ENCODE data around the gene CACHD1.
"Not testable (repeated sequence)": the region's sequence is repeated elsewhere in the genome, so short reads cannot be mapped to it uniquely, and the experiment has no call there.

The CACHD1 gene

DNA sequence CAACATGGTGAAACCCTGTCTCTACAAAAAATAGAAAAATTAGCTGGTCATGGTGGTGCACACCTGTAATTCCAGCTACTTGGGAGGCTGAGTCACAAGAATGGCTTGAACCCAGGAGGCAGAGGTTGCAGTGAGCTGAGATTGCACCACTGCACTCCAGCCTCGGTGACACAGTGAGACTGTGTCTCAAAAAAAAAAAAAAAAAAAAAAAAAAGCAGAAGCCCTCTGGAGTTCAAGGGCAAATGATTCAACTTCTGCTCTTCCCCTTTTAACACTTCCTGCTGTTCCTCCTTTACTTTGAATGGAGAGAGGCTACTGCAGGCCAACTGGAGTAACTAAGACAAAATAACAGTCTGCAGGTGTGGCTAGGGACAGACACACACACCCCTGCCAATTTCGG, 42.3 kb downstream of the CACHD1 start:
- CTCF ChIA-PET: interaction anchor here (0.6 kb wide), 1 partner anchor 74 kb away, joined by 4 read pairs; no protein-coding TSS in a partner anchor

DNA sequence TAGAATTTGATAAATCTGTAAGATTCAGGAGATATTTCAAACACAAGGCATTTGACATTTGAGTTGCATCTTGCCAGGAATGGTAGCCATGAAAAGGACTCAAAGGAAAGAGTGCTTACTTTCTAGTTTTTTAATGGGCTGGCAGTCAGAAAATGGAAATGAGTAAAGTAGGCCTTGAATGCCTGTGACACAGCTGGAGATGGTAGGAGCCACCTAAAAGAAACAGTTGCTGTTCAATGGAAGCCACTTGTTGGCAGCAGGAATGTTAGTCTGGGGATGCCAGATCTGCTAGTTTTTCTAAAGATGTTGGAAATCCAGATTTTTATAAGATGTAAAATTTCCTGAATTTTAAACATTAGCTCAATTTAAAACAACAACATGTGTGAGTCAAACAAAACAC, 43.6 kb downstream of the CACHD1 start:
- no peaks in the 10 kb centered on the region for H3K36me3 ChIP-seq (ENCODE audit: control insufficient read depth in 4 of 4, insufficient read depth in 4 of 4, low read length in 3 of 4)
- POLR2A ChIA-PET: no interaction called here
- no peak overlapping the region for H3K4me3 ChIP-seq (ENCODE audit: control insufficient read depth in 1 of 7, extremely low read depth in 1 of 7, insufficient read depth in 4 of 7, low read depth in 2 of 7, low read length in 6 of 7)
- peaks cover 4 to 23% (median 11%) of the 10 kb centered on the region in 4 experiments for H3K4me1 ChIP-seq (ENCODE audit: control extremely low read depth in 1 of 4, control insufficient read depth in 4 of 4, insufficient read depth in 4 of 4, low read length in 3 of 4)
- CTCF ChIA-PET: interaction anchor here (1.1 to 1.8 kb wide), 2 partner anchors 29 to 35 kb away, joined by 3 to 5 read pairs; no protein-coding TSS in a partner anchor
- no peaks in the 10 kb centered on the region for H3K9me3 ChIP-seq (ENCODE audit: control extremely low read depth in 1 of 5, control insufficient read depth in 4 of 5, insufficient read depth in 2 of 5, low read depth in 1 of 5, low read length in 4 of 5)
- H3K27ac ChIP-seq (ENCODE audit: insufficient read depth in 1 of 2, low read depth in 1 of 2, low read length in 2 of 2, poor library complexity in 1 of 2, severe bottlenecking in 2 of 2): no peak overlapping the region
- H3K27me3 ChIP-seq (replicated peaks in 2 of 5; ENCODE audit: control insufficient read depth in 4 of 5, insufficient read depth in 5 of 5, low read length in 4 of 5): no peaks in the 10 kb centered on the region
- no peak for DNase-seq

More for the DNA sequence above, 42.3 kb downstream of the CACHD1 start:
- WGBS (ENCODE audit: insufficient coverage): 6% methylated on average over 2 of the region's 2 CpGs
- Histone ChIP-seq H3K4me1 (ENCODE audit: control extremely low read depth in 1 of 4, control insufficient read depth in 4 of 4, insufficient read depth in 4 of 4, low read length in 3 of 4) (peaks cover 4 to 23% (median 11%) of the 10 kb centered on the region in 4 experiments), H3K27ac (ENCODE audit: insufficient read depth in 1 of 2, low read depth in 1 of 2, low read length in 2 of 2, poor library complexity in 1 of 2, severe bottlenecking in 2 of 2) (peak overlapping the region in 1 of 2 experiments; percentile 29)
- DNase-seq: peak; percentile 28 to 76 (median 69)
- POLR2A ChIA-PET; H3K27me3 ChIP-seq (replicated peaks in 2 of 5; ENCODE audit: control insufficient read depth in 4 of 5, insufficient read depth in 5 of 5, low read length in 4 of 5); H3K36me3 ChIP-seq (ENCODE audit: control insufficient read depth in 4 of 4, insufficient read depth in 4 of 4, low read length in 3 of 4); H3K4me3 ChIP-seq (ENCODE audit: control insufficient read depth in 1 of 7, extremely low read depth in 1 of 7, insufficient read depth in 4 of 7, low read depth in 2 of 7, low read length in 6 of 7); H3K9me3 ChIP-seq (ENCODE audit: control extremely low read depth in 1 of 5, control insufficient read depth in 4 of 5, insufficient read depth in 2 of 5, low read depth in 1 of 5, low read length in 4 of 5): not testable (repeated sequence)

DNA sequence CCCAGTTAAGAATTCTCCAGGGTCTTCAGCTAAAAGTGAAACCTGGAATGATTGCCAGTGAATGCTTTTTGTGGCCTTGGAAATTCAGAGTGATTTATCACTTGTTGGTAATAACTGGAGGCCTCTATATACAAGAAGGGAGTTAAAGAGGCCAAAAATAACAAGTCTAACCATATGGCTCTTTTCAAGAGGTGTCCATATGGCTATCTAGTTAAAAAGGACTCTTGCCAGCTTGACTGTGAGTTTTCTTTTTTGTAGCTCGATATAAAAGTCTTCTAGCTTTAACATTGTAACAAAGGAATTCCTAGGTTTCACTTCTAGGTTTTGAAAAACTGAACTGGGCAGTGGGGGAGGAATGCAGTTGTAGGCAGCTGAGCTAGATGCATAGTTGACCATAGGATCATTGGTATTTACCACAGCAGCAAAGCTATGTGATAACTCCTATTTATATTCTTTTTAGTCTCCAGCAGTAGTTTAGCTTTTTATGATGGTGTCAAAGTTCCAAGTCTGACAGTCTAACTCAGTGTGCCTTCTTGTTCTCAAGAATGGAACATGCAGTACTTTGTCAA, 44.4 kb downstream of the CACHD1 start:
- Histone ChIP-seq H3K27me3 (replicated peaks in 2 of 5; ENCODE audit: control insufficient read depth in 4 of 5, insufficient read depth in 5 of 5, low read length in 4 of 5) (no peaks in the 10 kb centered on the region), H3K27ac (ENCODE audit: insufficient read depth in 1 of 2, low read depth in 1 of 2, low read length in 2 of 2, poor library complexity in 1 of 2, severe bottlenecking in 2 of 2) (peak overlapping the region; percentile 26 to 28), H3K36me3 (ENCODE audit: control insufficient read depth in 4 of 4, insufficient read depth in 4 of 4, low read length in 3 of 4) (no peaks in the 10 kb centered on the region), H3K4me1 (ENCODE audit: control extremely low read depth in 1 of 4, control insufficient read depth in 4 of 4, insufficient read depth in 4 of 4, low read length in 3 of 4) (peaks cover 4 to 23% (median 11%) of the 10 kb centered on the region in 4 experiments), H3K4me3 (ENCODE audit: control insufficient read depth in 1 of 7, extremely low read depth in 1 of 7, insufficient read depth in 4 of 7, low read depth in 2 of 7, low read length in 6 of 7) (peak overlapping the region in 4 of 7 experiments; percentile 4 to 53 (median 36)), H3K9me3 (ENCODE audit: control extremely low read depth in 1 of 5, control insufficient read depth in 4 of 5, insufficient read depth in 2 of 5, low read depth in 1 of 5, low read length in 4 of 5) (no peaks in the 10 kb centered on the region)
- ChIA-PET POLR2A (no interaction called here), CTCF (interaction anchor here (1.8 kb wide), 1 partner anchor 29 kb away, joined by 5 read pairs; no protein-coding TSS in a partner anchor)
- DNase-seq: peak in 2 of 3 donors; percentile 12 to 18
- WGBS (ENCODE audit: insufficient coverage): 0% methylated on average over 1 of the region's 1 CpG

DNA sequence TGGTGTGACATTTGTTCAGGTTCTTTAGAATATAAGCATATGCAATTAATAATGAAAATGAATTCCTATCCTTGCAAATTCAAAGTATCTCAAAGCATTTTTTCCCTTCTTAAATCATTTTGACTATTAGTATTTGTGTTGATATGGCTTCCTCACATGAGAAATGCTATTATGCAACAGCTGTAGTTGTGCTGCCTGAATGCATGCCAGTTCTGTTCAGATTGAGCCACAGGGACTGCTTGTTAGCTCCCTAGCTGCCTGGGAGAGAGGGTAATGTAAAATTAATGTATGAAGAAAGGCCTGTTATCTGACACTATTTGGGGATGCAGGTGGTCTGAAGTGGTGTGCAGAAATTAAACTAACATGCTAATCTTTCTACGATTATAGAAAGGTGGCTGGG, 45.5 kb downstream of the CACHD1 start:
- Histone ChIP-seq H3K4me1 (ENCODE audit: control extremely low read depth in 1 of 4, control insufficient read depth in 4 of 4, insufficient read depth in 4 of 4, low read length in 3 of 4) (peaks cover 4 to 23% (median 11%) of the 10 kb centered on the region in 4 experiments), H3K4me3 (ENCODE audit: control insufficient read depth in 1 of 7, extremely low read depth in 1 of 7, insufficient read depth in 4 of 7, low read depth in 2 of 7, low read length in 6 of 7) (no peak overlapping the region), H3K27me3 (replicated peaks in 2 of 5; ENCODE audit: control insufficient read depth in 4 of 5, insufficient read depth in 5 of 5, low read length in 4 of 5) (no peaks in the 10 kb centered on the region), H3K9me3 (ENCODE audit: control extremely low read depth in 1 of 5, control insufficient read depth in 4 of 5, insufficient read depth in 2 of 5, low read depth in 1 of 5, low read length in 4 of 5) (no peaks in the 10 kb centered on the region), H3K36me3 (ENCODE audit: control insufficient read depth in 4 of 4, insufficient read depth in 4 of 4, low read length in 3 of 4) (no peaks in the 10 kb centered on the region), H3K27ac (ENCODE audit: insufficient read depth in 1 of 2, low read depth in 1 of 2, low read length in 2 of 2, poor library complexity in 1 of 2, severe bottlenecking in 2 of 2) (no peak overlapping the region)
- no peak for DNase-seq
- CTCF ChIA-PET: no interaction called here
- 100% methylated on average over 1 of the region's 1 CpG for WGBS (ENCODE audit: insufficient coverage)
- POLR2A ChIA-PET: no interaction called here

DNA sequence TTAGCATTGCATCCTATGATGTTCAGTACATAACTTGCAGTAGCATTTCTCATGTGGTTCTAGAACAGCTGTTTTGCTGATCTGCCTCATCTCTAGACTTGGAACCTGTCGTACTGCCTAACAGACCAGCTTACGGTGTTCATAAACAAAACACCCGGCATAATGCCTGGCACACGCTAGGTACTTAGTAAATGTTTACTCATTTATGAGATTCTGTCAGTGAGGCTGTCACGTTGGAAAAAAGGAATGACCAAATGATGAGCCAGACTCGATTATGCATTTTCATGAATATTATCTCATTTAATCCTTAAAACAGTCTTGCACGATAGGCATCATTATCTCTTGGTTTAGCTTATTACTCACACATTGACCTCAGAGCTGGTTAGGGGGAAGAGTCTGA, 46.4 kb downstream of the CACHD1 start:
- Histone ChIP-seq H3K27ac (ENCODE audit: insufficient read depth in 1 of 2, low read depth in 1 of 2, low read length in 2 of 2, poor library complexity in 1 of 2, severe bottlenecking in 2 of 2) (no peak overlapping the region), H3K4me1 (ENCODE audit: control extremely low read depth in 1 of 4, control insufficient read depth in 4 of 4, insufficient read depth in 4 of 4, low read length in 3 of 4) (peaks cover 1 to 19% (median 7%) of the 10 kb centered on the region in 4 experiments), H3K9me3 (ENCODE audit: control extremely low read depth in 1 of 5, control insufficient read depth in 4 of 5, insufficient read depth in 2 of 5, low read depth in 1 of 5, low read length in 4 of 5) (no peaks in the 10 kb centered on the region), H3K4me3 (ENCODE audit: control insufficient read depth in 1 of 7, extremely low read depth in 1 of 7, insufficient read depth in 4 of 7, low read depth in 2 of 7, low read length in 6 of 7) (no peak overlapping the region), H3K36me3 (ENCODE audit: control insufficient read depth in 4 of 4, insufficient read depth in 4 of 4, low read length in 3 of 4) (no peaks in the 10 kb centered on the region), H3K27me3 (replicated peaks in 2 of 5; ENCODE audit: control insufficient read depth in 4 of 5, insufficient read depth in 5 of 5, low read length in 4 of 5) (no peaks in the 10 kb centered on the region)
- ChIA-PET CTCF (no interaction called here), POLR2A (no interaction called here)
- 96% methylated on average over 6 of the region's 7 CpGs for WGBS (ENCODE audit: insufficient coverage)
- no peak for DNase-seq

DNA sequence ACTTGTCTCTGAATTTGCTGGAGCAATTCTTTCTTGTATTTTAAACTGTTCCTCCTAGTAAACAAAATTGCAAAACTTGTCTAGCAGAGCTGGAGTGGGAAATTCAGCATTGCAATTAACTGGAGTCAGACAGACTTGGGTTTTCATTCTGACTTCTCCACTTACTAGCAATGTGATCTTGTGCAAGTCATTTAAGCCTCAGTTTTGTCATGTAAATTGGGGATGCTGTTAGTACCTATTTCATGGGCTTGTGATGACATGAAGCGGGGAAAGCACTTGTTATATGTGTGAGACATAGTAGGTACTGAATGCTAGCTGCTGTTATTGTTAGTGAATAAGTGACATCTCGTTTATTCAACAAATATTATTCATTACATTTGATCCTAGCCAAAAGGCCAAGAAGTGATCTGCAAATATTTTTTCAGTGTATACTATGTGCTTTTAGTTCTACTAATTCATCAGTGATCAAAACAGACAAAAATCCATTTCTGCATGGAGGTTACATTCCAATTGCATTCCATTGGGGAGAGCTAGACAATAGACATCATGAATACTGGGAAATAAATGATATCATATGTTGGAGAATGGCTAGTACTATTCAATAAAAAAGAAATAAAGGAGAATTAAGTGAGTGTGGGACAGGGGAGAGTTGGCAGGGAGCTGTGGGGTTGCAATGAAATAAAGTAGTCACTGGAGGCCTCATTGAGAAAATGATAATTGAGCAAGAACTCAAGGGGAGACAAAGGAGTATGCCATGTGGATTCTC, 47.1 kb downstream of the CACHD1 start:
- peaks cover 0 to 17% (median 5%) of the 10 kb centered on the region in 4 experiments for H3K4me1 ChIP-seq (ENCODE audit: control extremely low read depth in 1 of 4, control insufficient read depth in 4 of 4, insufficient read depth in 4 of 4, low read length in 3 of 4)

DNA sequence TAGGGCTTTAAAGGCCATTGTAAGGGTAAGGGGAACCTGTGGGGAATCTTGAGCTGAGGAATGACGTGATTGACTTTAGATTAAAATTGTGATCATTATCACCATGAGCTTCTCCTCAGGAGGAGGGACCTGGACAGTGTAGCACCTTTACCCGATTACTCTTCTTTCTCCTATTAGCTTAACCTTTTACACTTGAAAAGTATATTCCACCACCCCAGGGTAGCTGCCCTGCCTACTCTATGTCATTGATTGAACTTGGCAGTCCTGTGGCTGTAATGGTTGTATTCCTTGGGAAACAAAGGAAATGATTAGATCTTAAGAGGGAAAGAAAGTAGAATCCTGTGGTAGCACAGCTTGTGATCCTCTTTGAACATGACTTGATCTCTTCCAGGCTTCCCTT, 47.7 kb downstream of the CACHD1 start:
- Histone ChIP-seq H3K4me3 (ENCODE audit: control insufficient read depth in 1 of 7, extremely low read depth in 1 of 7, insufficient read depth in 4 of 7, low read depth in 2 of 7, low read length in 6 of 7) (no peak overlapping the region), H3K27me3 (replicated peaks in 2 of 5; ENCODE audit: control insufficient read depth in 4 of 5, insufficient read depth in 5 of 5, low read length in 4 of 5) (no peaks in the 10 kb centered on the region), H3K27ac (ENCODE audit: insufficient read depth in 1 of 2, low read depth in 1 of 2, low read length in 2 of 2, poor library complexity in 1 of 2, severe bottlenecking in 2 of 2) (no peak overlapping the region), H3K36me3 (ENCODE audit: control insufficient read depth in 4 of 4, insufficient read depth in 4 of 4, low read length in 3 of 4) (no peaks in the 10 kb centered on the region), H3K4me1 (ENCODE audit: control extremely low read depth in 1 of 4, control insufficient read depth in 4 of 4, insufficient read depth in 4 of 4, low read length in 3 of 4) (peaks cover 0 to 12% (median 3%) of the 10 kb centered on the region in 4 experiments), H3K9me3 (ENCODE audit: control extremely low read depth in 1 of 5, control insufficient read depth in 4 of 5, insufficient read depth in 2 of 5, low read depth in 1 of 5, low read length in 4 of 5) (no peaks in the 10 kb centered on the region)
- 100% methylated on average over 2 of the region's 2 CpGs for WGBS (ENCODE audit: insufficient coverage)
- no peak for DNase-seq
- POLR2A ChIA-PET: interaction anchor here (0.7 kb wide), 2 partner anchors 11 to 1432 kb away, joined by 6 to 7 read pairs; no protein-coding TSS in a partner anchor
- CTCF ChIA-PET: interaction anchor here (0.6 to 0.8 kb wide), 2 partner anchors 11 to 17 kb away, joined by 3 read pairs; no protein-coding TSS in a partner anchor

More for the DNA sequence above, 47.1 kb downstream of the CACHD1 start:
- Histone ChIP-seq H3K27ac (ENCODE audit: insufficient read depth in 1 of 2, low read depth in 1 of 2, low read length in 2 of 2, poor library complexity in 1 of 2, severe bottlenecking in 2 of 2) (no peak overlapping the region), H3K9me3 (ENCODE audit: control extremely low read depth in 1 of 5, control insufficient read depth in 4 of 5, insufficient read depth in 2 of 5, low read depth in 1 of 5, low read length in 4 of 5) (no peaks in the 10 kb centered on the region), H3K36me3 (ENCODE audit: control insufficient read depth in 4 of 4, insufficient read depth in 4 of 4, low read length in 3 of 4) (no peaks in the 10 kb centered on the region), H3K4me3 (ENCODE audit: control insufficient read depth in 1 of 7, extremely low read depth in 1 of 7, insufficient read depth in 4 of 7, low read depth in 2 of 7, low read length in 6 of 7) (no peak overlapping the region), H3K27me3 (replicated peaks in 2 of 5; ENCODE audit: control insufficient read depth in 4 of 5, insufficient read depth in 5 of 5, low read length in 4 of 5) (no peaks in the 10 kb centered on the region)
- ChIA-PET CTCF (interaction anchor here (0.6 to 0.8 kb wide), 2 partner anchors 10 to 17 kb away, joined by 3 read pairs; no protein-coding TSS in a partner anchor), POLR2A (no interaction called here)
- no peak for DNase-seq
- no CpG with 5 or more reads among the region's 2 CpGs for WGBS (ENCODE audit: insufficient coverage)
